NB4 (cell line): ENCODE measurements around the gene NCL.

Experiments
- DNase-seq: peaks from one replicate; pipeline ENCODE4 v3.0.0; 2010; ENCODE audit warnings: low read depth
- H3K4me3 ChIP-seq: one replicate; pipeline ENCODE4 v1.5.1; 2011; ENCODE audit warnings: mild to moderate bottlenecking, low read depth, low read length, moderate library complexity
- MAX ChIP-seq: IDR thresholded peaks from 2 replicates; pipeline ENCODE4 v1.6.1; 2011; ENCODE audit warnings: low read depth, low read length
- MYC ChIP-seq: IDR thresholded peaks from 2 replicates; pipeline ENCODE4 v1.6.1; 2011; ENCODE audit warnings: low read depth, low read length
- POLR2A ChIP-seq: IDR thresholded peaks from 2 replicates; pipeline ENCODE4 v1.6.1; 2011; ENCODE audit warnings: mild to moderate bottlenecking; ENCODE audit not compliant: insufficient read length; ENCODE audit errors: extremely low read depth
- TF ChIP-seq, protein P1 (sequence below): IDR thresholded peaks from one replicate; pipeline ENCODE4 v1.5.1; 2012; ENCODE audit warnings: low read depth, low read length

NCL gene

DNA sequence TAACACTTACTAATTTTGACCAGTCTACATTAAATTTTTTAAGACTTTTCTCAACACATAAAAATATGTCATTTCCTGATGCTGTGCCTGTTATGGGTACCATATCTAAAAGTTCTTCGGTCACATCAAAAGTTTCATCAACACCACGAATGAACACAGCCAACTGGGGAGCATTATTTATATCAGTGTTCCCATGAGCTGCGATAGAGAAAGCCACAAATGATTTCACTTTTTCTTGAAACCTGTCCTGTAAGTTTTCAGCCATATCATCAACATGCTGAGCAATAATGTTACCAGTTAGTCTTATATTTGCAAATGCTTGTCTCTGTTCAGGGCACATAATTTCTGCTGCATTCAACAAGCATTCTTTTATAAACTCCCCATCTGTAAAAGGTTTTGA lies 30.4 kb upstream of the NCL start:
- TF ChIP-seq MYC: no peak
- no peak for TF ChIP-seq POLR2A
- TF ChIP-seq, protein P1, sequence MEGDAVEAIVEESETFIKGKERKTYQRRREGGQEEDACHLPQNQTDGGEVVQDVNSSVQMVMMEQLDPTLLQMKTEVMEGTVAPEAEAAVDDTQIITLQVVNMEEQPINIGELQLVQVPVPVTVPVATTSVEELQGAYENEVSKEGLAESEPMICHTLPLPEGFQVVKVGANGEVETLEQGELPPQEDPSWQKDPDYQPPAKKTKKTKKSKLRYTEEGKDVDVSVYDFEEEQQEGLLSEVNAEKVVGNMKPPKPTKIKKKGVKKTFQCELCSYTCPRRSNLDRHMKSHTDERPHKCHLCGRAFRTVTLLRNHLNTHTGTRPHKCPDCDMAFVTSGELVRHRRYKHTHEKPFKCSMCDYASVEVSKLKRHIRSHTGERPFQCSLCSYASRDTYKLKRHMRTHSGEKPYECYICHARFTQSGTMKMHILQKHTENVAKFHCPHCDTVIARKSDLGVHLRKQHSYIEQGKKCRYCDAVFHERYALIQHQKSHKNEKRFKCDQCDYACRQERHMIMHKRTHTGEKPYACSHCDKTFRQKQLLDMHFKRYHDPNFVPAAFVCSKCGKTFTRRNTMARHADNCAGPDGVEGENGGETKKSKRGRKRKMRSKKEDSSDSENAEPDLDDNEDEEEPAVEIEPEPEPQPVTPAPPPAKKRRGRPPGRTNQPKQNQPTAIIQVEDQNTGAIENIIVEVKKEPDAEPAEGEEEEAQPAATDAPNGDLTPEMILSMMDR: no peak
- no peak for TF ChIP-seq MAX
- no peak overlapping the region for H3K4me3 ChIP-seq
- DNase-seq: no peak

DNA sequence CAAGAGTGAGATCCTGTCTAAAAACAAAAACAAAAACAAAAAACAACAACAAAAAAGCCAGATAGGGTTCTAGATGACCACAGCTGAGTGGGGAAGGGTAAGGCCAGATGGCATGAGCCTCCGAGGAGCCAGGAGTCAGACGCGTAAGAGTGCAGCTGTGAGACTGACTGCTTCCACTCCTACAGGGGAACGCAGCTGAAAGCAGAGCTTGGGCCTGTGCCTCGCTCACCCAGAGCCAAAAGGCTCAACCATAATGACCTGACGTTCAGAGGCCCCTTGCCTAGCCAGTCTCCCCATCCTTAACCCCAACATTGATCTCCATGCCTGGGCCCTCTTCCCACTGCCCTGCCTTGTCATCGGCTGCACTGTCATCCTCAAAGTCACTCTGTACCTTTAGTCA lies 26.5 kb upstream of the NCL start:
- TF ChIP-seq, protein P1: no peak
- TF ChIP-seq MAX (no peak), MYC (no peak), POLR2A (no peak)
- H3K4me3 ChIP-seq: no peak overlapping the region
- DNase-seq: no peak

GRCh38 chr2:231489990-231490389 lies 25.7 kb upstream of the NCL start:
- H3K4me3 ChIP-seq: no peak overlapping the region
- TF ChIP-seq MAX: no peak
- TF ChIP-seq, protein P1: peak; percentile 46
- peak; percentile 21 for DNase-seq

- TF ChIP-seq MAX (no peak), MYC (no peak), POLR2A (no peak)
- TF ChIP-seq, protein P1: no peak
- no peak overlapping the region for H3K4me3 ChIP-seq
- DNase-seq: no peak
Observed at GRCh38 chr2:231488331-231488730, 24.0 kb upstream of the NCL start.

GRCh38 chr2:231486851-231487596 lies 22.7 kb upstream of the NCL start:
- no peak for DNase-seq
- TF ChIP-seq, protein P1: no peak
- TF ChIP-seq MAX: no peak
- no peak for TF ChIP-seq MYC
- TF ChIP-seq POLR2A: no peak
- no peak overlapping the region for H3K4me3 ChIP-seq
